Suprapubic skin (tissue), 3 donors: ENCODE measurements around the gene CFAP77.

Experiments used
- CTCF ChIP-seq, 2 donors: fragments of 200-600 bp in 1 of 2; fragments of 450-650 bp in 1 of 2; sonication (generic) in 1 of 2; IDR thresholded peaks; one replicate each; pipeline ENCODE4 v1.5.1; 2016 to 2019; ENCODE audit warnings: antibody characterized with exemption in 2 of 2, mild to moderate bottlenecking in 1 of 2, moderate library complexity in 1 of 2
- POLR2A ChIP-seq, 2 donors: fragments of 450-650 bp; IDR thresholded peaks; one replicate each; pipeline ENCODE4 v1.6.1; 2017; ENCODE audit warnings: antibody characterized with exemption in 2 of 2, mild to moderate bottlenecking in 2 of 2, moderate library complexity in 2 of 2

DNA sequence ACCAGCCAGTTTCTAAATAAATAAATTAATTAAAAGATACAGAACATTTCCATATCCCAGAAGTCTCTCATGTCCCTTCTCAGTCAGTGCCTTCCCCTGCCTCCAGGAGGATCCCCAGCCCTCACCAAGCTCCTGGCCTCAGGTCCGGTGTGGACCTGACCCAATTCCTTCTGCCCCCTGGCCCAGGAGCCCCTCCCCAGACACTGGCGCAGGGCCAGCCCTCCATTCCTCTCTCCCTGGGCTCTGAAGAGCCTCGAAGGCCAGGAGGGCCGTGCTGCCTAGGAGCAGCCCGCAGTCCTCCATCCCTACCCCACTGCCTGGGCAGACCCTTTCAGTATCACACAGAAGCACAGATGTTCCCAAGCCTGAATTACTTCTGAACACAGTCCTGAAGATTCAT lies 110.6 kb downstream of the CFAP77 start:
- no peak for TF ChIP-seq CTCF (IDR thresholded peaks at IDR 0.05)
- TF ChIP-seq POLR2A (IDR thresholded peaks at IDR 0.05), result no peak
